SK-N-SH (cell line): Measurements from ENCODE around the gene SLC5A4. TPM values are rescaled to one million over a fixed set of nuclear protein-coding genes. Genes with fewer than 3 reads are reported as not detected.
"Not testable (repeated sequence)": the region's sequence is repeated elsewhere in the genome, so short reads cannot be mapped to it uniquely, and the experiment has no call there.

ENCODE experiments used
- CTCF ChIA-PET: fragments of 300-600, 350-600 bp; formaldehyde crosslinking; extraction: SDS; loops from one replicate; lab custom pipeline; 2021; lab: Yijun Ruan, JAX
- POLR2A ChIA-PET: fragments of 350-600 bp; sonication (Branson Sonifier 250); formaldehyde crosslinking; extraction: SDS; loops from one replicate; lab custom pipeline; 2020; ENCODE audit warnings: antibody characterized with exemption, inconsistent platforms; lab: Yijun Ruan, JAX
- DNase-seq: peaks from one replicate; pipeline ENCODE4 v3.0.0; 2012
- H2AFZ ChIP-seq: fragments of 200-600 bp; sonication (generic); 2 replicates; pipeline ENCODE4 v1.8.1; 2016; ENCODE audit warnings: antibody characterized with exemption, mild to moderate bottlenecking, low read depth
- H3F3A ChIP-seq: fragments of 200-600 bp; sonication (generic); replicated peaks from 2 replicates; pipeline ENCODE3; 2016; ENCODE audit warnings: antibody characterized with exemption, mild to moderate bottlenecking; ENCODE audit not compliant: insufficient read depth
- H3K27ac ChIP-seq, 2 experiments: fragments of 200-500 bp in 1 of 2; fragments of 200-600 bp in 1 of 2; sonication (Bioruptor generic) in 1 of 2; sonication (generic), shearing (Covaris generic) in 1 of 2; 2 replicates each; pipeline versions ENCODE4 v1.5.1 to v1.6.1; 2014 to 2016; ENCODE audit warnings: low read depth in 2 of 2, inconsistent platforms in 1 of 2, low read length in 1 of 2, mild to moderate bottlenecking in 1 of 2, mixed read lengths in 1 of 2
- H3K27me3 ChIP-seq: fragments of 200-600 bp; sonication (generic), shearing (Covaris generic); 2 replicates; pipeline ENCODE4 v1.6.1; 2016; ENCODE audit warnings: mixed run types; ENCODE audit not compliant: insufficient read depth
- H3K36me3 ChIP-seq, 2 experiments: fragments of 200-500 bp in 1 of 2; fragments of 200-600 bp in 1 of 2; sonication (Bioruptor generic) in 1 of 2; sonication (generic) in 1 of 2; replicated peaks in 1 of 2; 2 replicates each; pipeline versions ENCODE3 to v1.5.1; 2014 to 2016; ENCODE audit warnings: low read length in 1 of 2, mild to moderate bottlenecking in 1 of 2; ENCODE audit not compliant: insufficient read depth in 2 of 2, control insufficient read depth in 1 of 2
- H3K4me1 ChIP-seq, 2 experiments: fragments of 200-500 bp in 1 of 2; fragments of 200-600 bp in 1 of 2; sonication (Bioruptor generic) in 1 of 2; sonication (generic), shearing (Covaris generic) in 1 of 2; 2 replicates each; pipeline versions ENCODE4 v1.5.1 to v1.6.1; 2014 to 2016; ENCODE audit warnings: low read depth in 1 of 2, low read length in 1 of 2, mixed run types in 1 of 2; ENCODE audit not compliant: insufficient read depth in 2 of 2, control insufficient read depth in 1 of 2
- H3K4me2 ChIP-seq: fragments of 200-600 bp; sonication (generic), shearing (Covaris generic); 2 replicates; pipeline ENCODE4 v1.6.1; 2017; ENCODE audit warnings: mixed run types
- H3K4me3 ChIP-seq, 2 experiments: fragments of 200-500 bp in 1 of 2; fragments of 200-600 bp in 1 of 2; sonication (Bioruptor generic) in 1 of 2; sonication (generic), shearing (Covaris generic) in 1 of 2; 2 replicates each; pipeline versions ENCODE4 v1.5.1 to v1.8.1; 2014 to 2016; ENCODE audit warnings: low read depth in 2 of 2, inconsistent platforms in 1 of 2, low read length in 1 of 2, mild to moderate bottlenecking in 1 of 2, mixed read lengths in 1 of 2, moderate library complexity in 1 of 2
- H3K79me2 ChIP-seq: fragments of 200-600 bp; sonication (generic); 2 replicates; pipeline ENCODE4 v1.8.1; 2017; ENCODE audit warnings: mild to moderate bottlenecking; ENCODE audit not compliant: insufficient read depth
- H3K9ac ChIP-seq: fragments of 200-600 bp; sonication (generic); 2 replicates; pipeline ENCODE4 v1.6.1; 2017; ENCODE audit warnings: mixed run types
- H3K9me2 ChIP-seq: fragments of 200-600 bp; sonication (generic); 2 replicates; pipeline ENCODE4 v1.6.1; 2017; ENCODE audit warnings: mixed run types
- H3K9me3 ChIP-seq: fragments of 200-600 bp; sonication (generic); 2 replicates; pipeline ENCODE4 v1.6.1; 2017; ENCODE audit warnings: mixed run types, mild to moderate bottlenecking, moderate library complexity
- H4K20me1 ChIP-seq: fragments of 200-600 bp; sonication (generic); 2 replicates; pipeline ENCODE4 v1.6.1; 2017; ENCODE audit warnings: mild to moderate bottlenecking, mixed run types; ENCODE audit not compliant: insufficient read depth
- FOXJ3 ChIP-seq: sonication (generic); formaldehyde crosslinking; IDR thresholded peaks from 2 replicates; pipeline ENCODE4 v1.5.1; 2020; ENCODE audit warnings: mild to moderate bottlenecking, missing genetic modification reagents
- TCF12 ChIP-seq: IDR thresholded peaks from 2 replicates; pipeline ENCODE4 v1.4.0; 2012
- TEAD4 ChIP-seq: IDR thresholded peaks from 2 replicates; pipeline ENCODE4 v1.4.0; 2012; ENCODE audit warnings: mild to moderate bottlenecking, borderline replicate concordance; ENCODE audit not compliant: insufficient read depth
- WGBS: methylation state at CpG from one replicate; pipeline ENCODE4 v1.1.6; 2017; ENCODE audit warnings: low lambda C conversion rate; 5-methylcytosine and 5-hydroxymethylcytosine counted together
- polyA plus RNA-seq, 3 experiments: library from polyadenylated mRNA; depleted of rRNA; stranded (reverse); fragments of >200 nt; gene quantifications; 2 replicates each; pipeline ENCODE4 v1.2.3, GENCODE V29; 2012
- TF ChIP-seq, protein P1 (sequence below): IDR thresholded peaks from 2 replicates; pipeline ENCODE4 v1.6.1; 2012; ENCODE audit warnings: mild to moderate bottlenecking, low read depth, low read length, moderate library complexity

SLC5A4 gene
- polyA plus RNA-seq, 1 of the 3 experiments (the other 2 are of a cell fraction) = 0.15 TPM

DNA sequence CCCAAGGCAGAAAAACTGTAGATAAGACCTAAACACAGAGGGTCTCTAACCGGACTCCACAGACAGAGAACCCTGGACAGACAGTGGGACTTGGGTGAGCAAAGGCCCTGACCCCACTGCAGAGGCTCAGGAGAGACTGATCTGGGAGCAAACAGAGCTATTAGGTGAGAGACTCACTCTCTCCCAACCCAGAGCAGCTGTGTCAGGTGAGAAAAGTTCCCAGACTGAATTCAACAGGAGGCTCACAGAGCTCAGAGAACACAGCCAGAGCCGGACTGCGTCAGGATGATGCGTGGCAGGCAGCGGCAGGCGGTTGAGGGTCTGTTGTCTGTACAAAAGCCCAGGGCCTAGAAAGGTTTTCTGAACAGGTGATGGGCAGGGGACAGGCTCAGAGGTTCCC lies 55.8 kb downstream of the SLC5A4 start (continued):
- TF ChIP-seq, protein P1, sequence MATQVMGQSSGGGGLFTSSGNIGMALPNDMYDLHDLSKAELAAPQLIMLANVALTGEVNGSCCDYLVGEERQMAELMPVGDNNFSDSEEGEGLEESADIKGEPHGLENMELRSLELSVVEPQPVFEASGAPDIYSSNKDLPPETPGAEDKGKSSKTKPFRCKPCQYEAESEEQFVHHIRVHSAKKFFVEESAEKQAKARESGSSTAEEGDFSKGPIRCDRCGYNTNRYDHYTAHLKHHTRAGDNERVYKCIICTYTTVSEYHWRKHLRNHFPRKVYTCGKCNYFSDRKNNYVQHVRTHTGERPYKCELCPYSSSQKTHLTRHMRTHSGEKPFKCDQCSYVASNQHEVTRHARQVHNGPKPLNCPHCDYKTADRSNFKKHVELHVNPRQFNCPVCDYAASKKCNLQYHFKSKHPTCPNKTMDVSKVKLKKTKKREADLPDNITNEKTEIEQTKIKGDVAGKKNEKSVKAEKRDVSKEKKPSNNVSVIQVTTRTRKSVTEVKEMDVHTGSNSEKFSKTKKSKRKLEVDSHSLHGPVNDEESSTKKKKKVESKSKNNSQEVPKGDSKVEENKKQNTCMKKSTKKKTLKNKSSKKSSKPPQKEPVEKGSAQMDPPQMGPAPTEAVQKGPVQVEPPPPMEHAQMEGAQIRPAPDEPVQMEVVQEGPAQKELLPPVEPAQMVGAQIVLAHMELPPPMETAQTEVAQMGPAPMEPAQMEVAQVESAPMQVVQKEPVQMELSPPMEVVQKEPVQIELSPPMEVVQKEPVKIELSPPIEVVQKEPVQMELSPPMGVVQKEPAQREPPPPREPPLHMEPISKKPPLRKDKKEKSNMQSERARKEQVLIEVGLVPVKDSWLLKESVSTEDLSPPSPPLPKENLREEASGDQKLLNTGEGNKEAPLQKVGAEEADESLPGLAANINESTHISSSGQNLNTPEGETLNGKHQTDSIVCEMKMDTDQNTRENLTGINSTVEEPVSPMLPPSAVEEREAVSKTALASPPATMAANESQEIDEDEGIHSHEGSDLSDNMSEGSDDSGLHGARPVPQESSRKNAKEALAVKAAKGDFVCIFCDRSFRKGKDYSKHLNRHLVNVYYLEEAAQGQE = no peak
- TF ChIP-seq TCF12 (no peak), FOXJ3 (CRISPR knock-in tag) (no peak), TEAD4 (no peak)
- TF ChIP-seq, all 33 proteins: peak for 0

DNA sequence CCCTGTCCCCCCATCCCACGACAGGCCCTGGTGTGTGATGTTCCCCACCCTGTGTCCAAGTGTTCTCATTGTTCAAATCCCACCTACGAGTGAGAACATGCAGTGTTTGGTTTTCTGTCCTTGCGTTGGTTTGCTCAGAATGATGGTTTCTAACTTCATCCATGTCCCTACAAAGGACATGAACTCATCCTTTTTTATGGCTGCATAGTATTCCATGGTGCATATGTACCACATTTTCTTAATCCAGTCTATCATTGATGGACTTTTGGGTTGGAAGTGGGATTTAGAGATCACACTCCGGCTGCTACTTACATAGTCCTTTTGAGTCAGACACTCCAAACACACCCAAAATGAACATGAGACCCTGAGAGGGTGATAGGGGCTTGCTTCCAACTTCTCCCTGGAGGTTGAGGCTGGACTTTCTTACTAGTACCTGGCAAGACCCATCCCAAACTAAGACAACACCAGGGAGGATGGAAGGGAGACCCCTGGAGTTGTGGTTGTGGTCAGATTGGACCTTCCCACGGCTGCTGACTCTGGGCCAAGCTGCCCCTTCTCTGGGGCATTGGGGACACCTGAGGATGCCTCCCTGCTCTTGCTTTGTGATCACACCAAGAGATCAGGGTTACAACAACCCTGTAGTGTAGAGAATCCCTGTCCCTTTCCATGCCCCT lies 57.5 kb downstream of the SLC5A4 start:
- DNase-seq, H3K4me2 ChIP-seq, CTCF ChIA-PET, H3K9me3 ChIP-seq, H3F3A ChIP-seq, POLR2A ChIA-PET, H3K9me2 ChIP-seq, H3K9ac ChIP-seq, H3K4me1 ChIP-seq, H4K20me1 ChIP-seq, H3K4me3 ChIP-seq, H3K36me3 ChIP-seq, H2AFZ ChIP-seq, H3K27me3 ChIP-seq, H3K79me2 ChIP-seq, H3K27ac ChIP-seq: not testable (repeated sequence)
- 29% methylated on average over 4 of the region's 5 CpGs for whole genome bisulfite sequencing

DNA sequence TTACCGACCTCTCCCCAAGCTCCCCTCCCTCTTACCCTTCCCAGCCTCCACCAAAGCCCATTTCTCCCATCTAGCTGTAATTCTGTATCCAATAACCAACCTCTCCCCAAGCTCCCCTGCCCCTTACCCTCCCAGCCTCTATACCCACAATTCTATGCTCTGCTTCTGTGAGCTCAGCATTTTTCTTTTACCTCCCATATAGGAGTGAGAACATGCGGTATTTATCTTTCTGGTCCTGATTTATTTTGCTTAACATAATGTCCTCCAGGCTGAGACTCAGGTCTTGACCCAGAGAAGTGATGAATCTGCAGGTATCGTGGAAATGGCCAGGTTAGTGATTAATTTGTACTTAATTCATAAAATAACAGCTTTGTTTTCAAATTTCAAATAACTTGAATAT lies 59.2 kb downstream of the SLC5A4 start:
- H3K9me2 ChIP-seq, H3F3A ChIP-seq, H4K20me1 ChIP-seq, H3K4me1 ChIP-seq, H3K4me2 ChIP-seq, H2AFZ ChIP-seq, H3K9ac ChIP-seq, H3K4me3 ChIP-seq, H3K27me3 ChIP-seq, H3K27ac ChIP-seq, POLR2A ChIA-PET, DNase-seq, H3K9me3 ChIP-seq, H3K36me3 ChIP-seq, H3K79me2 ChIP-seq: not testable (repeated sequence)
- WGBS = 5% methylated on average over 3 of the region's 3 CpGs
- CTCF ChIA-PET = interaction anchor here (0.7 to 1.3 kb wide), 4 partner anchors 10 to 278 kb away, joined by 3 to 4 read pairs (median 4); no protein-coding TSS in a partner anchor

DNA sequence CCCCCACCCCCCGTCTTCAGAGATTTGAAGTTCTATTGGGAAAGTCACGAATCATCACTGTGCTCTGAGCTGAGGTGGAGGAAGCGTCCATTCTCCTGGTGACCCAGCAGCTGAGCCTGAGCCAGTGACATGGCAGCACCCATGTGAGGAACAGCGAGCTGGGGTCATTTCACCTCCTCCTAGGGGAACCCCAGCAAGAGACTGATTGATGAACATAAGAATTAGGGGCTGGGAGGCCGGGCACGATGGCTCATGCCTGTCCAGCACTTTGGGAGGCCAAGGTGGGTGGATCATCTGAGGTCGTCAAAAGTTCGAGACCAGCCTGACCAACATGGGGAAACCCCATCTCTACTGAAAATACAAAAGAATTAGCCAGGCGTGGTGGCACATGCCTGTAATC lies 61.8 kb downstream of the SLC5A4 start:
- H3F3A ChIP-seq, H3K27me3 ChIP-seq, H2AFZ ChIP-seq, H3K27ac ChIP-seq, H3K4me1 ChIP-seq, H3K36me3 ChIP-seq, H3K9me3 ChIP-seq, DNase-seq, H3K4me2 ChIP-seq, H3K79me2 ChIP-seq, H3K4me3 ChIP-seq, H3K9me2 ChIP-seq, H3K9ac ChIP-seq, POLR2A ChIA-PET, H4K20me1 ChIP-seq: not testable (repeated sequence)
- CTCF ChIA-PET = interaction anchor here (1.5 kb wide), 1 partner anchor 9 kb away, joined by 4 read pairs; no protein-coding TSS in a partner anchor
- 46% methylated on average over 7 of the region's 9 CpGs for WGBS

- POLR2A ChIA-PET, DNase-seq: not testable (repeated sequence)
These were observed 64.1 kb downstream of the SLC5A4 start for GRCh38 chr22:32191021-32191420.

More at GRCh38 chr22:32191021-32191420, 64.1 kb downstream of the SLC5A4 start:
- H4K20me1 ChIP-seq, H3K27ac ChIP-seq, H3K36me3 ChIP-seq, H3K9ac ChIP-seq, H3K27me3 ChIP-seq, H3K9me3 ChIP-seq, H3K4me2 ChIP-seq, H3K4me3 ChIP-seq, CTCF ChIA-PET, H3F3A ChIP-seq, H3K9me2 ChIP-seq, H3K4me1 ChIP-seq, H2AFZ ChIP-seq, H3K79me2 ChIP-seq: not testable (repeated sequence)
- WGBS = 62% methylated on average over 15 of the region's 15 CpGs
